OCI-LY1 (cell line): ENCODE results near the gene TMED4.

ENCODE experiments used
- H2AFZ ChIP-seq: fragments of 200-600 bp; sonication (generic), shearing (Covaris generic); 2 replicates; pipeline ENCODE4 v1.6.0; 2014; ENCODE audit warnings: antibody characterized with exemption, mild to moderate bottlenecking, low read length
- H3F3A ChIP-seq: fragments of 200-600 bp; sonication (generic), shearing (Covaris generic); 2 replicates; pipeline ENCODE4 v1.6.0; 2014; ENCODE audit warnings: mild to moderate bottlenecking, antibody characterized with exemption, low read length, moderate library complexity; ENCODE audit not compliant: insufficient read depth
- H3K27ac ChIP-seq: fragments of 200-600 bp; sonication (generic); 2 replicates; pipeline ENCODE4 v1.5.1; 2014; ENCODE audit warnings: low read length, mixed run types, mild to moderate bottlenecking, low read depth; ENCODE audit not compliant: poor library complexity, severe bottlenecking
- H3K27me3 ChIP-seq: fragments of 200-600 bp; sonication (generic); 2 replicates; pipeline ENCODE4 v1.6.0; 2014; ENCODE audit warnings: antibody characterized with exemption, mild to moderate bottlenecking, low read length, moderate library complexity; ENCODE audit not compliant: insufficient read depth
- H3K36me3 ChIP-seq: fragments of 200-600 bp; sonication (generic); 2 replicates; pipeline ENCODE4 v1.6.1; 2014; ENCODE audit warnings: mild to moderate bottlenecking, antibody characterized with exemption, low read length, moderate library complexity, mixed read lengths; ENCODE audit not compliant: insufficient read depth
- H3K4me1 ChIP-seq: fragments of 200-600 bp; sonication (generic); 2 replicates; pipeline ENCODE4 v1.5.1; 2014; ENCODE audit warnings: mild to moderate bottlenecking, low read length, moderate library complexity; ENCODE audit not compliant: insufficient read depth, severe bottlenecking
- H3K4me2 ChIP-seq: fragments of 200-600 bp; sonication (generic), shearing (Covaris generic); 2 replicates; pipeline ENCODE4 v1.6.1; 2014; ENCODE audit warnings: low read length
- H3K4me3 ChIP-seq: fragments of 200-600 bp; sonication (generic); 2 replicates; pipeline ENCODE4 v1.5.1; 2014; ENCODE audit warnings: low read length, low read depth, mild to moderate bottlenecking, mixed read lengths; ENCODE audit not compliant: poor library complexity, severe bottlenecking
- H3K79me2 ChIP-seq: fragments of 200-600 bp; shearing (Covaris generic); 2 replicates; pipeline ENCODE4 v1.6.1; 2016; ENCODE audit warnings: mixed run types, low read length, mixed read lengths; ENCODE audit not compliant: insufficient read depth
- H3K9ac ChIP-seq: fragments of 200-600 bp; sonication (generic), shearing (Covaris generic); 2 replicates; pipeline ENCODE4 v1.6.1; 2014; ENCODE audit warnings: mild to moderate bottlenecking, low read length, mixed read lengths
- H3K9me2 ChIP-seq: fragments of 200-600 bp; sonication (generic), shearing (Covaris generic); 2 replicates; pipeline ENCODE4 v1.6.1; 2014; ENCODE audit warnings: low read depth, mild to moderate bottlenecking, low read length, mixed read lengths
- H3K9me3 ChIP-seq: fragments of 200-600 bp; shearing (Covaris generic); 2 replicates; pipeline ENCODE4 v1.6.1; 2014; ENCODE audit warnings: low read length, mixed read lengths
- H4K20me1 ChIP-seq: fragments of 200-600 bp; sonication (generic), shearing (Covaris generic); 2 replicates; pipeline ENCODE4 v1.6.0; 2016; ENCODE audit warnings: mild to moderate bottlenecking, low read length; ENCODE audit not compliant: insufficient read depth
- CTCF ChIP-seq: fragments of 200-600 bp; sonication (generic), shearing (Covaris generic); IDR thresholded peaks from 2 replicates; pipeline ENCODE4 v1.5.1; 2017; ENCODE audit warnings: mild to moderate bottlenecking, antibody characterized with exemption, low read length, moderate library complexity, mixed read lengths
- EZH2 ChIP-seq: fragments of 200-600 bp; sonication (generic), shearing (Covaris generic); IDR thresholded peaks from 2 replicates; pipeline ENCODE4 v1.8.0; 2017; ENCODE audit warnings: borderline replicate concordance, mixed run types, mild to moderate bottlenecking, antibody characterized with exemption, low read length, moderate library complexity, mixed read lengths

The TMED4 gene

GRCh38 chr7:44541028-44541869 is 40.8 kb downstream of the TMED4 start, which contains the start of gene NPC1L1:
Gene NPC1L1 (minus strand): TSS chr7:44541330. CDS start chr7:44541259, 71 bp downstream.
- Histone ChIP-seq H3K4me1 (no peaks in the 10 kb centered on the region), H2AFZ (no peak within 1 kb of the TSS), H3K79me2 (no peaks in the 10 kb centered on the region), H3K27ac (no peak within 1 kb of the TSS), H3K9me2 (no peaks in the 10 kb centered on the region), H3K9ac (no peak within 1 kb of the TSS), H4K20me1 (no peaks in the 10 kb centered on the region), H3K36me3 (no peaks in the 10 kb centered on the region), H3K27me3 (peaks cover 14% of the 10 kb centered on the region; the same call in 1 of the 2 replicates), H3K4me3 (no peak within 1 kb of the TSS), H3K4me2 (no peak within 1 kb of the TSS), H3K9me3 (no peaks in the 10 kb centered on the region), H3F3A (no peaks in the 10 kb centered on the region)
- TF ChIP-seq CTCF: no peak
- TF ChIP-seq EZH2: no peak

GRCh38 chr7:44540592-44541027 is 41.4 kb downstream of the TMED4 start:
- H3K9ac ChIP-seq: no peak overlapping the region
- no peaks in the 10 kb centered on the region for H3K36me3 ChIP-seq
- H2AFZ ChIP-seq: no peak overlapping the region
- no peaks in the 10 kb centered on the region for H3K4me1 ChIP-seq
- no peaks in the 10 kb centered on the region for H3F3A ChIP-seq
- no peaks in the 10 kb centered on the region for H3K79me2 ChIP-seq
- peaks cover 14% of the 10 kb centered on the region; the same call in 1 of the 2 replicates for H3K27me3 ChIP-seq
- H3K9me2 ChIP-seq: no peaks in the 10 kb centered on the region
- no peak overlapping the region for H3K27ac ChIP-seq
- H3K9me3 ChIP-seq: no peaks in the 10 kb centered on the region
- TF ChIP-seq EZH2 (no peak), CTCF (no peak)
- H4K20me1 ChIP-seq: no peaks in the 10 kb centered on the region
- H3K4me2 ChIP-seq: no peak overlapping the region
- H3K4me3 ChIP-seq: no peak overlapping the region

- Histone ChIP-seq H3K79me2 (no peaks in the 10 kb centered on the region), H3K9me2 (no peaks in the 10 kb centered on the region), H3K4me1 (no peaks in the 10 kb centered on the region), H3F3A (no peaks in the 10 kb centered on the region), H3K9me3 (no peaks in the 10 kb centered on the region), H3K9ac (no peak overlapping the region), H3K27me3 (peaks cover 14% of the 10 kb centered on the region; the same call in 1 of the 2 replicates), H3K4me2 (no peak overlapping the region), H2AFZ (no peak overlapping the region), H3K36me3 (no peaks in the 10 kb centered on the region), H3K4me3 (no peak overlapping the region), H4K20me1 (no peaks in the 10 kb centered on the region), H3K27ac (no peak overlapping the region)
- TF ChIP-seq EZH2 (no peak), CTCF (no peak)
These were observed 42.1 kb downstream of the TMED4 start for GRCh38 chr7:44539669-44540506.
